WI38 (cell line): ENCODE data around the gene CHD2.
"Not testable (repeated sequence)": the region's sequence is repeated elsewhere in the genome, so short reads cannot be mapped to it uniquely, and the experiment has no call there.

Experiments used
- H3K4me3 ChIP-seq: 2 replicates; pipeline ENCODE4 v1.5.1; 2011; ENCODE audit warnings: low read depth, mild to moderate bottlenecking, control low read depth, low read length
- TF ChIP-seq, protein P1 (sequence below): IDR thresholded peaks from 2 replicates; pipeline ENCODE4 v1.5.1; 2012; ENCODE audit warnings: low read depth, mild to moderate bottlenecking, control low read depth, low read length

CHD2 gene

DNA sequence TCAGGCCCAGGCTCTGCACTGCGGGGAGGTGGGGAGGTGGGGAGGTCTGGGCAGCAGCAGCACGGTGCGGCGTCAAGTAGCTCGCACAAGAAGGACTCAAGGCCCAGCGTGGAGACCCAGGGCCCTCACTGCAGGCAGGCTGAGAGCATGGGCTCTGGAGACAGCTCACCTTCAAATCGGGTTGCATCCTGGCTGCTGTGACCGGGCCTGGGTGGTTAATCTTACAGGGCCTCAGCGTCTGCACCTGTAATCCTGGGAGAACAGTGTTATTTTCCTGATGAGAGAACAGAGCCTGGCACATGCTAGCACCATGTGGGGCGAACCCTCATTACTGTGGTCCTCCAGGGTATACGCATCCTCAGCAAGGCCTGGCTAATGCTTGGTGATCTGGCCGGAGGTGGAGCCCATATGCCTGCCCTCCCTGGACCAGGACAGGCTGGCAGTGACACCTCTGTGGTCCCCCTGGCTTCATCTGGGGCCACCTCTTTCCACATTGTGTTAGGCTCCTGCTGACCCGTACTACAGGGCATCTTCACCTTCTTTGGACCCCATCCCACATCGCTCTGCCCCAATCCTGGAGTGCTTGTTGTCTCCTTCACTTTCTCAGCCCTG is 133.4 kb downstream of the CHD2 start:
- TF ChIP-seq, protein P1, sequence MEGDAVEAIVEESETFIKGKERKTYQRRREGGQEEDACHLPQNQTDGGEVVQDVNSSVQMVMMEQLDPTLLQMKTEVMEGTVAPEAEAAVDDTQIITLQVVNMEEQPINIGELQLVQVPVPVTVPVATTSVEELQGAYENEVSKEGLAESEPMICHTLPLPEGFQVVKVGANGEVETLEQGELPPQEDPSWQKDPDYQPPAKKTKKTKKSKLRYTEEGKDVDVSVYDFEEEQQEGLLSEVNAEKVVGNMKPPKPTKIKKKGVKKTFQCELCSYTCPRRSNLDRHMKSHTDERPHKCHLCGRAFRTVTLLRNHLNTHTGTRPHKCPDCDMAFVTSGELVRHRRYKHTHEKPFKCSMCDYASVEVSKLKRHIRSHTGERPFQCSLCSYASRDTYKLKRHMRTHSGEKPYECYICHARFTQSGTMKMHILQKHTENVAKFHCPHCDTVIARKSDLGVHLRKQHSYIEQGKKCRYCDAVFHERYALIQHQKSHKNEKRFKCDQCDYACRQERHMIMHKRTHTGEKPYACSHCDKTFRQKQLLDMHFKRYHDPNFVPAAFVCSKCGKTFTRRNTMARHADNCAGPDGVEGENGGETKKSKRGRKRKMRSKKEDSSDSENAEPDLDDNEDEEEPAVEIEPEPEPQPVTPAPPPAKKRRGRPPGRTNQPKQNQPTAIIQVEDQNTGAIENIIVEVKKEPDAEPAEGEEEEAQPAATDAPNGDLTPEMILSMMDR = no peak
- H3K4me3 ChIP-seq = no peak overlapping the region

DNA sequence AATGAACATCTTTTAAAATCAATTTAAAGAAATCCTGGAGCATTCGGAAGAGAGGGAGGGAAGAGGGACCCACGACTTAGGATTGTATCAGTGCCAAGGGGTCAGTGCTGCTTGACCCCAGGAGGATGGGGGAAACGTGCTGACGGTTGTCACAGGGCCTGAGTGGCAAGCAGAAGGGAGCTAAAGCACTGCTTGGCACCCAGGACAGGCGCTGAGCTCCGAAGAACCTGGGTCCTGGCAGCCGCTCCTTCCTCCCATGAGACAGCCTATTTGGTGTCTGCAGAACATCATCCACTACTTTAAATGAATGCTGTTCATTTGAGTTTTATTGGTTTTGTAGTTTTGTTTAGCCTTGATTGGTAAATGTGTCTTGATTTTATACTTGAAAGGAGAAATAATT is 134.4 kb downstream of the CHD2 start:
- no peak overlapping the region for H3K4me3 ChIP-seq
- TF ChIP-seq, protein P1 = no peak

DNA sequence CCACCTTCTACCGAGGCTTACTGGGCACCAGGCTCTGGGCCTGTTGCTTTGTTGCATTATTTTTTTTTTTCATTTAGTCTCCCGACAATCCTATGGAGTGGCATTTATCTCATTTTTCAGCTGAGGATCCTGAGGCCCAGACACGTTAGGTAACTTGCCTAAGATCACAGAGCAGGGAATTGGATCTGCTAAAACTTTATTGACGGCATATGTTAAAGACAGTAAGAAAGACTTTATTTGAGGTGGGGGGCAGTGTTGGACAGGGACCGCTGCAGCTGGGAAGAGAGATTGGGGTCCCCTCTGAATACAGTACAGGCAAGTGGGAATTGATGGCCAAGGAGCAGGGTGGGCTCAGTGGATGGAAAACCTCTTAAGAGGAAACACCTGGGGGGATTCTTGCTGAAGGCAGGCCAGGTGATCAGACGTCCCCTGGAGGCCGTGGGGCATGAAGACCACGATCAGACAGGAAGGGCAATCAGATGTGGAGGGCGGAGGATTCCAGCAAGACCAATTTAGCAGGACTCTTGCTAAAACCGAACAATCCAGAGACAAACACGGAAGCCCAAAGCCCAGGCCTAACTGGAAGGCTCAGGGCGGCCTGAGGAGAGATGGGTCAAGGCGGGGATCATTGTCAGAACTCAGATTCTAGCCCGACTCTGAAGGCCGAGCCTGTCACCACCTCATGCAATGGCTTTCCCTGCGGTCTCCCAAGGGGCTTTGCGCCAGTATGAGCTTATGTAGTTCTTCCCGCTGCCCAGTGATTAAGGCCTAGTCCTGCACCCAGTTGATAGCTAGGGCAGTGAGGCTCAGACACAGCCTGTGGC is 135.2 kb downstream of the CHD2 start:
- TF ChIP-seq, protein P1 = no peak
- H3K4me3 ChIP-seq = no peak overlapping the region

DNA sequence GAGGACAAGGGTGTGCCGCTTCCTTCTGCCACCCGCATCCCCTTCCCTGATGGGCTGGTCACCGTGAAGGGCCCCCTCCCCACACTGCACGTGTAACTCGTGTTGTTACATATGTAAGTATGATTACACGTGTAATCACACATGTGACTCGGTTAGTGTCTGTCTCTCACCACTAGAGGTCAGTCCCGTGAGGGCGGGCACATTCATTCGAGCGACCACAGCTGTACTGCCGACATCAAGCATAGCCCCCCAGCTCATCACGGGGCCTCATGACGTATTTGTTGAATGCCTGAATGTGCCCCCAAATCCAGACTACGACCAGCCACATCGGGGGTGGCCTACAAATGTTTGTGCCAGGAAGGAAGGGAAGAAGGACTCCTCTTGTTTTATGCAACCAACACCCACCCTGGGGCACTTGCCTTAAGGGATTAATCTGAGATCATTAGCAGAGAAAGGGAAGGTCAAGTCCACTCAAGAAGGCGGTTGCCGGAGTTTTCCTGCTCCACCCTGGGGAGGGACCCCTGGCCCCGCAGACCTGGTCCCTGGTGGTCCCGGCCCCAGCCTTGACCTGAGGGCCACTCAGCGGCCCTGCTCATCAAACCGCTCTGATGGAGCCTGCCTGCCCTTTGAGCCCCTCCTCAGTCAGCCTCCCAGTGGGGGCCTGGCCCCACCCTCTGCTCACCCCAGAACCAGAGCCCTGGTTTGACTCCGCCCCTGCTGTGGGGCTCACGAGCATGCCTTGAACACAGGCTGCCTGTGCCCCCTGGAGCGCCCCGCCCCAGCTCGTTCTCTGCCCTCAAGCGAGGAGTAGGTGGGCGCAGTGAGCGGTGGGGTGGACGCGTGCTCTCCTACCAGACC is 136.1 kb downstream of the CHD2 start:
- TF ChIP-seq, protein P1 = no peak; the same call in 1 of the 2 replicates
- no peak overlapping the region for H3K4me3 ChIP-seq

DNA sequence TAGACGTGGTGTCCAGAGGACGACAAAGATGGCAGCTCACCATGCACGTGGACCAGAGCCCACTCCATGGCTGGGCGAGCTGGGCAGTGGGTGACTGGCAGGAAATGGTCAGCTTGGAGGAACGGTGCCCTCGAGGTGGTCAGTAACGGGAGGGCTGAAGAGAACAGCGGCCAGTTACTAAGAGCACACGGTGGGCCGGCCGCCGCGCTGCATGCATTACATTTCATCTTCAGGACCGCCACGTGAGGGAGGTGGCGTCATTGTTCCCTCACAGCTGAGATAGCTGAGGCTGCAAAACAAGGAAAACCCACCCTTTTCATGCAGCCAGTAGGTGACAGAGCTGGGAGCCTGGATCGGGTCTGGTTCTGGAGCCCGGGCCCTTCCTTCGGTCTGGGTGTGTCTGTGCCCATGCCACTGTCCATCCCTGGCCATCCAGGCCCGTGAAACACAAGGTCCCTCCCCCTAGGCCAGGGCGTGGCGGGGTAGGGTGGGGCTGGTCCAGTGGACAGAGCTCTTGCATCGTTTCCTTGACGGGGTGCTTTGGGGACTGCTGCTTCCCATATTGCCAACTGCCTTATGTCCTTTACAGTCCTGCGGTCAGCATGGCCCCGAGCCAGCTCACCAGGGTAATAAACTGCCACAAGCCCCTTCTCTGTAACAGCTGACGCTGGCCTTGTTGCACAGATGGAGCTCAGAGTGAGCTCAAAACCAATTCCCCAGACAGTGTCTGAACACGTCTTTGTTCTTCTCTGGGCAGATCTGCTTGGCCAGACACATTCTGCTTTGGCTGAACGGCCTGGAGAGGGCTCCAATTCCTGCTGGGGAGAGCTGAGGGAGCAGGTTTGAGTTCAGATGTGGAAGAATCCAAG is 137.1 kb downstream of the CHD2 start:
- TF ChIP-seq, protein P1 = no peak
- H3K4me3 ChIP-seq = no peak overlapping the region

DNA sequence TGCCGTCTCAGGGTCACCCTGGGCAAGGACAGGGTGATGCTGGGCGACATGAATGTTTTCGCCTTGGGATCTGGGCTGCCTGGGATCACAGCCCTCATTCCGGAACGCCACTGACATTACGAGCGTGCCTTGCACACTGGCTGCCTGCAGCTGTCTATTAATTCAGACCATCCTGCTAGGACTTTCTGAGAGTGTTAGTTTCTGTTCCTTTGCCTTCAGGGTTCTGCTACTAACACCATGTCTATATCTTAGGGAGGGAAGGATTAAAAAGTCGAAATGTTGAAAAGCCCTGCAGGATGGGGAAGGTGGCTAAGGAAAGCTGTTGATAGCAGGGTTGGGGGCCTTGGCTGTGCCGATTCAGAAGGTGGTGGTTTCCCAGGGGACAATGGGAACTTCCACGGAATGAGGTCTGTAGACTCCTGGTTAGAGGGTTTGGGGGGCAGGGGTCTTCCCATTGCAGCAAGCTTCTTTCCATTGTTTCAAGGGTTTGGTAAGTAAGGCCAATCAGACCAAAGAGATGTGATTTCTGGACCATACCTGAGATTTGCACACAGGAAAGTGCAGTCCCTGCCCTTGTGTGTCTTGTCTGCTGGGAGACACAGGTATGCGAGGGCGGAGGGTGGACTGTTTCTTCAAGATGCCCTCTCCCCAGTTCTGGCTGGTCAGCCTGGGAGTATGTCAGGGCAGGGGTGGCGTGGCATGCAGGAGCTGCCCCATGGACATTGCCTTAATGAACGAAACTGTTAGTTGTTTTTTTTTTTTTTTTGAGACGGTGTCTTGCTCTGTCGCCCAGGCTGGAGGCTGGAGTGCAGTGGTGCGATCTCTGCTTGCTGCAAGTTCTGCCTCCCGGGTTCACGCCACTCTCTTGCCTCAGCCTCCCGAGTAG is 137.9 kb downstream of the CHD2 start:
- TF ChIP-seq, protein P1 = no peak
- no peak overlapping the region for H3K4me3 ChIP-seq

DNA sequence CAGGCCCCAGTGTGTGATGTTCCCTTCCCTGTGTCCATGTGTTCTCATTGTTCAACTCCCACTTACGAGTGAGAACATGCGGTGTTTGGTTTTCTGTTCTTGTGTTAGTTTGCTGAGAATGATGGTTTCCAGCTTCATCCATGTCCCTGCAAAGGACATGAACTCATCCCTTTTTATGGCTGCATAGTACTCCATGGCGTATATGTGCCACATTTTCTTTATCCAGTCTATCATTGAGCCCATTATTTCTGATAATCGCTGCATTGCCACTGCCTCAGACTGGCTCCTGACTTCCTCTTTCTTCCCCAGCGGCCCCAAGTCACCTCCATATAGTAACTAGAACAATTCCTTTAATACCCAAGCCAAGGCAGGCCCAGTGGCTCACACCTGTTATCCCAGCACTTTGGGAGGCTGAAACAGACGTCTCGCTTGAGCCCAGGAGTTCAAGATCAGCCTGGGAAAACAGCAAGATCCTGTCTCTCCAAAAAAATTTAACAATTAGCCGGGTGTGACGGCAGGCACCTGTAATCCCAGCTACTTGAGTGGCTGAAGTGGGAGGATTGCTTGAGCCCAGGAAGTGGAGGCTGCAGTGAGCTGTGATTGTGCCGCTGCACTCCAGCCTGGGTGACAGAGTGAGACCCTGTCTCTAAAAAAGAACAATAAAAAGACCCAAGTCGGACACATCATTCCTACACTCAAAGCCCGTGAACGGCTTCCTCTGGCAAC is 139.6 kb downstream of the CHD2 start:
- not testable (repeated sequence) for H3K4me3 ChIP-seq
